ENCODE measurements around the gene IL13RA1. TPM values are rescaled to one million over a fixed set of nuclear protein-coding genes. Genes with fewer than 3 reads are reported as not detected.

The IL13RA1 gene
- total RNA-seq, 2 donors from 2014 or later: 27.5 to 33.5 TPM

Other genes starting within 250 kb of the IL13RA1 start
- gene DOCK11, start 231.8 kb upstream of the IL13RA1 start, total RNA-seq: 10 to 100 TPM; 15.8 to 22.1 TPM
- gene ZCCHC12, start 96.2 kb downstream of the IL13RA1 start, total RNA-seq: not detected
- gene LONRF3, start 247.0 kb downstream of the IL13RA1 start, total RNA-seq: 1 to 10 TPM; 3.9 to 5.5 TPM